HTR-8/SVneo (cell line): ENCODE results near the gene WASHC2C.
"Not testable (repeated sequence)": the region's sequence is repeated elsewhere in the genome, so short reads cannot be mapped to it uniquely, and the experiment has no call there.

ENCODE experiments used
- DNase-seq: peaks from one replicate; pipeline ENCODE4 v3.0.0; 2011; ENCODE audit warnings: low spot score, mixed read lengths; ENCODE audit not compliant: insufficient read length
- FAIRE-seq: peaks from 2 replicates; lab custom pipeline; 2011; peaks lifted over from hg19 to GRCh38; lab: Jason Lieb, UNC

Gene WASHC2C

GRCh38 chr10:45726703-45727420, at the start of gene WASHC2C:
WASHC2C (plus strand) TSS chr10:45727266; CDS start chr10:45727318, 52 bp downstream.
- FAIRE-seq, result peak; percentile 85
- DNase-seq, result peak; percentile 21

- not testable (repeated sequence) for DNase-seq, FAIRE-seq
Measured at GRCh38 chr10:45678467-45678866, 48.6 kb upstream of the WASHC2C start.

- FAIRE-seq, DNase-seq: not testable (repeated sequence)
Measured at GRCh38 chr10:45710200-45710796, 16.8 kb upstream of the WASHC2C start.

GRCh38 chr10:45711223-45711622, 15.8 kb upstream of the WASHC2C start:
- not testable (repeated sequence) for DNase-seq, FAIRE-seq

- FAIRE-seq, DNase-seq: not testable (repeated sequence)
Measured at GRCh38 chr10:45717053-45717452, 10.0 kb upstream of the WASHC2C start.

GRCh38 chr10:45717642-45718041, 9.4 kb upstream of the WASHC2C start:
- not testable (repeated sequence) for FAIRE-seq

GRCh38 chr10:45721503-45721902, 5.6 kb upstream of the WASHC2C start:
- DNase-seq, FAIRE-seq: not testable (repeated sequence)

More at GRCh38 chr10:45717642-45718041, 9.4 kb upstream of the WASHC2C start:
- DNase-seq, result not testable (repeated sequence)

GRCh38 chr10:45723851-45724250, 3.2 kb upstream of the WASHC2C start:
- not testable (repeated sequence) for DNase-seq, FAIRE-seq

- DNase-seq, FAIRE-seq: not testable (repeated sequence)
Measured at GRCh38 chr10:45727421-45727965, 427 bp downstream of the WASHC2C start.

GRCh38 chr10:45734449-45734848, 7.4 kb downstream of the WASHC2C start:
- DNase-seq, FAIRE-seq: not testable (repeated sequence)

- not testable (repeated sequence) for FAIRE-seq
Measured at GRCh38 chr10:45734867-45735266, 7.8 kb downstream of the WASHC2C start.

GRCh38 chr10:45741559-45741958, 14.5 kb downstream of the WASHC2C start:
- FAIRE-seq, DNase-seq: not testable (repeated sequence)

More at GRCh38 chr10:45734867-45735266, 7.8 kb downstream of the WASHC2C start:
- DNase-seq, result not testable (repeated sequence)

- not testable (repeated sequence) for FAIRE-seq, DNase-seq
Measured at GRCh38 chr10:45742014-45742413, 14.9 kb downstream of the WASHC2C start.

GRCh38 chr10:45751141-45751540, 24.1 kb downstream of the WASHC2C start:
- not testable (repeated sequence) for DNase-seq, FAIRE-seq

GRCh38 chr10:45752210-45752609, 25.1 kb downstream of the WASHC2C start:
- DNase-seq, FAIRE-seq: not testable (repeated sequence)

- not testable (repeated sequence) for FAIRE-seq, DNase-seq
Measured at GRCh38 chr10:45753979-45754495, 27.0 kb downstream of the WASHC2C start.

GRCh38 chr10:45755083-45755482, 28.0 kb downstream of the WASHC2C start:
- not testable (repeated sequence) for FAIRE-seq, DNase-seq

GRCh38 chr10:45756065-45756464, 29.0 kb downstream of the WASHC2C start:
- FAIRE-seq, DNase-seq: not testable (repeated sequence)

GRCh38 chr10:45757661-45758396, 30.8 kb downstream of the WASHC2C start:
- not testable (repeated sequence) for DNase-seq

GRCh38 chr10:45761622-45762021, 34.6 kb downstream of the WASHC2C start:
- FAIRE-seq, DNase-seq: not testable (repeated sequence)

More at GRCh38 chr10:45757661-45758396, 30.8 kb downstream of the WASHC2C start:
- not testable (repeated sequence) for FAIRE-seq
